Measurements from ENCODE around the gene SMARCD1.
"Not testable (repeated sequence)": the region's sequence is repeated elsewhere in the genome, so short reads cannot be mapped to it uniquely, and the experiment has no call there.

The SMARCD1 gene

DNA sequence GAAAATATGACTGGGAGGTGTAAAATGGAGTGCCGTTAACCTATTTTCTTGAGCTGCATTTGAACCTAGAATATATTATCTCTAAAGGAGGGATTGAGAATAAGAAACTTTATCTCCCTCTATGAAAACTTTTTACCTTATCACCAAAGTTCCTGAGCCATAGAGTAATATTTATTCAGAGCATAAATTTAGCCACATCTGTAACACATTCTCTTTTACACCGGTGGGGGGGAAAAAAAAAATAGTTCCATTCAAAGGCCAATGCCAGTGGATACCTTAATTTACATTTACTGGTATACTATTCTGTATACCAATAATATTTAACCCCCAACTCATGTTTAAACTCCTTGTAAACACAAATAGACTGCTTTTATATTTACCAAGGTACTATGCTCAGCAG lies 60.3 kb downstream of the SMARCD1 start:
- DNase-seq, result no peak

DNA sequence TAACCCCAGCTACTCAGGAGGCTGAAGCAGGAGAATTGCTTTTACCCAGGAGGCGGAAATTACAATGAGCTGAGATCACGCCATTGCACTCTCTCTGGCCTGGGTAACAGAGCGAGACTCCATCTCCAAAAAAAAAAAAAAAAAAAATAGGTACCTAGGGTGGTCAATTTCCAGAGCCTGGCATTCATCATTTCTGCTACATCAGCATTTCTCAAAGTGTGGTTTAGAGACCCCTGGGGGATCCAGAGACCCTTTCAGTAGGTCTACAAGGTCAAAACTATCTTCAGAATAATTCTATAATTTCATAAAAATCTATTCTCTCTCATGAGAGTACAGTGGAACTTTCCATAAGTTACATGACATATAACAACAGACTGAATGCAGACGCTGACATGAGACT lies 62.1 kb downstream of the SMARCD1 start:
- DNase-seq, result no peak

DNA sequence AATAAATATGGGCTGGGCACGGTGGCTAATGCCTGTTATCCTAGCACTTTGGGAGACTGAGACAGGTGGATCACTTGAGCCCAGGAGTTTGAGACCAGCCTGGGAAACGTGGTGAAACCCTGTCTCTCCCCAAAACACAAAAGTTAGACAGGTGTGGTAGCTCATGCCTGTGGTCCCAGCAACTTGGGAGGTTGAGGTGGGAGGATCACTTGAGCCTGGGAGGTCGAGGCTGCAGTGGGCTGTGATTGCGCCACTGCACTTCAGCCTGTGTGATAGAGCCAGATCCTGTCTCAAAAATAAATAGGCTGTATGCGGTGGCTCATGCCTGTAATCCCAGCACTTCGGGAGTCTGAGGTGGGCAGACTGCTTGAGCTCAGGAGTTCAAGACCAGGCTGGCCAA lies 62.9 kb downstream of the SMARCD1 start:
- DNase-seq, result not testable (repeated sequence)

DNA sequence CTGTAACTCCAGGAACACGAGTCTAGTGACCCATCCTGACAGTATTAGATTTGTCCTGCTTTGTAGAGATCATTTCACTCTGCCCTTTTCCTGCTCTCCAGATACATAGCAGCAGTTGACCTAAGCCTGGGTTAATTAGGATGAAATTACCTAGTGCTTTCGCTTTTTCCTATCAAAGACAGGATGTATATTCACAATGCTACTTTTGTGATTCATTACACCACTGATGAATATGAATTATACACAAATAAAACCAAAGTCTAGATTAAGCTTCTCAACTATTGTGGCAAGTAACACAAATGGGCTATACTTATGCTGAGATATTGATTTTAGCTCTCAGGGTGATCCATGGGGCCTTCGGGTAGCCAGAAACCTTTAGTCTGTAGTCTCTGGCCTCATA lies 64.2 kb downstream of the SMARCD1 start:
- no peak for DNase-seq
